B cell (primary cell): ENCODE results near the gene SSC5D.

Source experiments
- EZH2 ChIP-seq: IDR thresholded peaks from 2 replicates; pipeline ENCODE4 v1.6.1; 2012; ENCODE audit warnings: borderline replicate concordance, low read depth, mild to moderate bottlenecking, moderate library complexity, low read length; ENCODE audit not compliant: insufficient read depth, poor library complexity, severe bottlenecking
- TF ChIP-seq, protein P1 (sequence below): fragments of 200-600 bp; IDR thresholded peaks from one replicate; pipeline ENCODE4 v1.8.0; 2022; ENCODE audit warnings: antibody characterized with exemption, mild to moderate bottlenecking

DNA sequence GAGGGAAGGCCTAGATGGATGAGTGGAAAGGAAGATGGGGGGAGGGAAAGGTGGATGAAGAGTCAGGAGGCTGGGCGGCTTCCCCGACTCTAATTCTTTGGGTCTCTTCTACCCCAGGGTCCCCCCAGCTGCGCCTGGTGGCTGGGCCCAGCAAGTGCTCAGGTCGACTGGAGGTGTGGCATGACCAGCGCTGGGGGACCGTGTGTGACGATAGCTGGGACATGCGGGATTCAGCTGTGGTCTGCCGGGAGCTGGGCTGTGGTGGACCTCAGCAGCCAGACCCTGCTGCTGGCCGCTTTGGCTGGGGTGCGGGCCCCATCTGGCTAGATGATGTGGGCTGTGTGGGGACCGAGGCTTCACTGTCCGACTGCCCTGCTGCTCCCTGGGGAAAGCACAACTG is 9.5 kb downstream of the SSC5D start:
- TF ChIP-seq, protein P1, sequence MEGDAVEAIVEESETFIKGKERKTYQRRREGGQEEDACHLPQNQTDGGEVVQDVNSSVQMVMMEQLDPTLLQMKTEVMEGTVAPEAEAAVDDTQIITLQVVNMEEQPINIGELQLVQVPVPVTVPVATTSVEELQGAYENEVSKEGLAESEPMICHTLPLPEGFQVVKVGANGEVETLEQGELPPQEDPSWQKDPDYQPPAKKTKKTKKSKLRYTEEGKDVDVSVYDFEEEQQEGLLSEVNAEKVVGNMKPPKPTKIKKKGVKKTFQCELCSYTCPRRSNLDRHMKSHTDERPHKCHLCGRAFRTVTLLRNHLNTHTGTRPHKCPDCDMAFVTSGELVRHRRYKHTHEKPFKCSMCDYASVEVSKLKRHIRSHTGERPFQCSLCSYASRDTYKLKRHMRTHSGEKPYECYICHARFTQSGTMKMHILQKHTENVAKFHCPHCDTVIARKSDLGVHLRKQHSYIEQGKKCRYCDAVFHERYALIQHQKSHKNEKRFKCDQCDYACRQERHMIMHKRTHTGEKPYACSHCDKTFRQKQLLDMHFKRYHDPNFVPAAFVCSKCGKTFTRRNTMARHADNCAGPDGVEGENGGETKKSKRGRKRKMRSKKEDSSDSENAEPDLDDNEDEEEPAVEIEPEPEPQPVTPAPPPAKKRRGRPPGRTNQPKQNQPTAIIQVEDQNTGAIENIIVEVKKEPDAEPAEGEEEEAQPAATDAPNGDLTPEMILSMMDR, result no peak
- TF ChIP-seq EZH2, result no peak
